ENCODE data around the gene FOXP1. TPM values are rescaled to one million over a fixed set of nuclear protein-coding genes. Genes with fewer than 3 reads are reported as not detected.

The FOXP1 gene
- total RNA-seq, 1 donor from 2014 or later: 137 TPM

- ATAC-seq: no peak
- intact Hi-C loops (cut with DNase I): no loop called here
- DNase-seq (ENCODE audit: low spot score): no peak
Observed at GRCh38 chr3:71229905-71230657, 353.4 kb downstream of the FOXP1 start.

GRCh38 chr3:71228156-71228866 lies 355.2 kb downstream of the FOXP1 start:
- DNase-seq (ENCODE audit: low spot score): no peak
- intact Hi-C loops (cut with DNase I): no loop called here
- ATAC-seq: no peak

- ATAC-seq (no peak), DNase-seq (ENCODE audit: low spot score) (no peak)
- intact Hi-C loops (cut with DNase I): no loop called here
Observed at GRCh38 chr3:71227270-71227661, 356.3 kb downstream of the FOXP1 start.

GRCh38 chr3:71226565-71227269 lies 356.8 kb downstream of the FOXP1 start:
- ATAC-seq: peak; percentile 50
- intact Hi-C loops (cut with DNase I): no loop called here

GRCh38 chr3:71225951-71226564 lies 357.5 kb downstream of the FOXP1 start:
- ATAC-seq (peak; percentile 50), DNase-seq (ENCODE audit: low spot score) (no peak)
- intact Hi-C loops (cut with DNase I): no loop called here

More at GRCh38 chr3:71226565-71227269, 356.8 kb downstream of the FOXP1 start:
- DNase-seq (ENCODE audit: low spot score): no peak

- ATAC-seq (peak; percentile 17), DNase-seq (ENCODE audit: low spot score) (no peak)
- intact Hi-C loops (cut with DNase I): no loop called here
Observed at GRCh38 chr3:71225002-71225684, 358.4 kb downstream of the FOXP1 start.

GRCh38 chr3:71219744-71220638 lies 363.5 kb downstream of the FOXP1 start:
- intact Hi-C loops (cut with DNase I): no loop called here
- ATAC-seq: no peak
- no peak for DNase-seq (ENCODE audit: low spot score)

- DNase-seq (ENCODE audit: low spot score) (no peak), ATAC-seq (no peak)
- intact Hi-C loops (cut with DNase I): no loop called here
Observed at GRCh38 chr3:71218508-71218907, 365.0 kb downstream of the FOXP1 start.

GRCh38 chr3:71217640-71218222 lies 365.8 kb downstream of the FOXP1 start:
- ATAC-seq (no peak), DNase-seq (ENCODE audit: low spot score) (no peak)
- intact Hi-C loops (cut with DNase I): no loop called here

- DNase-seq (ENCODE audit: low spot score) (no peak), ATAC-seq (no peak)
- intact Hi-C loops (cut with DNase I): no loop called here
Observed at GRCh38 chr3:71215351-71215750, 368.2 kb downstream of the FOXP1 start.

- ATAC-seq (no peak), DNase-seq (ENCODE audit: low spot score) (no peak)
- intact Hi-C loops (cut with DNase I): no loop called here
Observed at GRCh38 chr3:71214797-71215196, 368.7 kb downstream of the FOXP1 start.

- intact Hi-C loops (cut with DNase I): no loop called here
- no peak for DNase-seq (ENCODE audit: low spot score)
- no peak for ATAC-seq
Observed at GRCh38 chr3:71214016-71214415, 369.5 kb downstream of the FOXP1 start.

GRCh38 chr3:71211083-71211482 lies 372.4 kb downstream of the FOXP1 start:
- DNase-seq (ENCODE audit: low spot score) (no peak), ATAC-seq (peak; percentile 35)
- intact Hi-C loops (cut with DNase I): no loop called here

- DNase-seq (ENCODE audit: low spot score) (no peak), ATAC-seq (peak; percentile 95)
- intact Hi-C loops (cut with DNase I): no loop called here
Observed at GRCh38 chr3:71210257-71211007, 373.1 kb downstream of the FOXP1 start.

- no peak for ATAC-seq
- no peak for DNase-seq (ENCODE audit: low spot score)
- intact Hi-C loops (cut with DNase I): no loop called here
Observed at GRCh38 chr3:71208211-71209095, 375.1 kb downstream of the FOXP1 start.

- intact Hi-C loops (cut with DNase I): no loop called here
- DNase-seq (ENCODE audit: low spot score): no peak
- ATAC-seq: no peak
Observed at GRCh38 chr3:71207632-71208031, 375.9 kb downstream of the FOXP1 start.
